Left cardiac atrium (tissue), 4 donors: Measurements from ENCODE around the gene PIK3R4. TPM values are rescaled to one million over a fixed set of nuclear protein-coding genes. Genes with fewer than 3 reads are reported as not detected.

Source experiments
- ATAC-seq, 2 donors: fragments of 200-7000 bp; cut with Tn5 transposase; one replicate each; pipeline ENCODE4 v1.9.1; 2020; ENCODE audit warnings: mild to moderate bottlenecking in 2 of 2, moderate library complexity in 2 of 2
- DNase-seq: peaks from one replicate; pipeline ENCODE4 v3.0.0-alpha.2; 2020
- intact Hi-C, 2 donors: fragments of 100-400 bp; cut with DNase I; formaldehyde crosslinking; loops; one replicate each; pipeline versions ENCODE4 v1.14.1 to v1.15.1; 2022 to 2023
- long read RNA-seq: library from polyadenylated mRNA; unstranded; transcript quantifications from one replicate; pipeline ENCODE4 v2.0.0, GENCODE V29; 2021
- total RNA-seq, 2 donors: library from RNA; stranded (reverse); fragmentation: NEBNext Ultra II Directional; extraction: Animal tissue kit (Norgen Biotek cat#: 25700); gene quantifications; one replicate each; pipeline ENCODE4 v1.2.1, GENCODE V29; 2021
- donor health status: DM: no; HTN: yes; CAD: no.
- donor health status: DM: no; HTN: yes; CAD: no; lungs with severe emphysema.
- donor health status: DM: yes; HTN: yes; CAD: no.
- donor health status: Dilated cardiomyopathy.

Gene PIK3R4
- 10 to 100 TPM; 15.4 to 16.4 TPM for total RNA-seq
- long read RNA-seq, full-length matches to known transcripts = 3 of 5 reads
- long read RNA-seq, partial matches to known transcripts = 2 of 5 reads
- long read RNA-seq, other reads (novel, unspliced or antisense) = 0 of 5 reads

DNA sequence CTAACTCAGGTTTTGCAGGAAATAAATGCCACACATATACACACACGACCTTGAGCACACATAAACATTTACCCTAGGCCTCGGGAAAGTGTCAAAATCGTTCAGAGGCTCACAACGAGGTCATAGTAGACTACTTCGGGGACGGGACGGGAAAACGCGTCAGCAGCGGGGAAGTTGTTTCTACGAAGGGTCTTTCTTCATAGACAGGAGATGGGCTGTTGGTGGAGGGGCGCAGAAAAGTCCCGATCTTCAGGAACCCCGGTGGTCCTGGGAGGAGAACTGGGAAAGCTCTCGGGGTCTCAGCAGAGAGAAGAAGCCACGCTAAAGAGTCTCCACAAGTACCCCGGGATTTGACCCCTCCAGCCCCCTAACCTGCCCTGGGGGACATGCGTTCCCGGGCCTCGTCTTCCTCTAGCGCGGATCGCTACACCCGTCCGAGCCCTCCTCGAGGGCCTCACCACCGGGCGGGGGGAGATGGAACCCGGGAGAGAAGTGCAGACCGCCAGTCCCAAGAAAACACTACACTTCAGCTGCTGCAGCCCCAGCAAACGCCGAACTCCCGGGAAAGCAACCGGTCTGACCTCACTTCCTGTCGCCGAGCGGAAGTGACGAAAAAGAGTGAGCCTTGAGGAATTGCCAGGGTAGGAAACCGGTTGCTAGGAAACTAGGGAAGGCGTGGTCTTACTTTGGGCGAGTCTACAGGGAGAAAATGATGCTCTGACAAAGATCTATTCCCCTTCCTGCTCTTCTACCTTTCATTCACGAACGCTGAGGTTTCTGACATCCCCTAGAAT, at the start of gene PIK3R4:
Gene PIK3R4, minus strand, starts transcription at position 584 of the 794 bp plus-strand sequence. CDS start 1,611 bp downstream, outside the sequence.
- DNase-seq = peak; percentile 92
- peak; percentile 97 to 98 for ATAC-seq
- intact Hi-C loops = no loop called here

DNA sequence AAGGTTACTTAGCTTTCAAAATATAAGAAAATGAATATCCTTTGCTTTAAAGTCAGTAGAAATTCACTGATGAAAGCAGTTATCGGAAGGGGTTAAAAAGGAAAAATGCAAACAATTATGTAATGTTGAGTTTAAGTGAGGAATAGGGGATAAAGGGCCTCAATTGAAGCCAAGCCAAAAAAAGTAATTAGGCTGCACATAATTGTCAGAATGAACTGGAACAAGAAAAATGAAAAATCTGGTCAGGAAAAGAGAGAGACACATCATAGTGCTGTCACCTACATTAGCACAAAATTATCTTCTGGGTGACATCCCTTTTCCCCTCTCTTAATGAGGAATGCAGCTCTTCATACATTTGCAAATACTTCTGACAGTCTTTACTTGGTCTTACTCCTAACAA, 48.8 kb upstream of the PIK3R4 start:
- DNase-seq (no peak), ATAC-seq (no peak)
- intact Hi-C loops = no loop called here

DNA sequence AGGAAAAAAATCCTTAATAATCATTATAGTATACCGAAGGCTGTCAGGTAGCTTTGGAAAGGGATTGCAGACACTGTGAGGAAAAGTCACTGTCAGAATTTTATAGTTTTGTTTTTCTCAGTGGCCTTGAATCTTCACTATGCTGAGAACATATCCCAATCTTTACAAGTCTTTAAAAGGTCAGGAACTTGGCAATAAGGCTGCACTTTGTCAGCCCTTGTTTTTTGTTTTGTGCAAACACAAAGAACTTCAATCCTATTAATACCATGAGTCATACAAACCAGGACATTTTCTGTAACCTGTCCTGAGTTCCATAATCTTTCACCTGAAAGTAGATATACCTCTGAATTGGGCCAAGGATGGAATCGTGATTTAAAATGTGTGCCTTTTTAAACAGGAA, 45.6 kb upstream of the PIK3R4 start:
- ATAC-seq (no peak), DNase-seq (no peak)
- intact Hi-C loops = no loop called here

DNA sequence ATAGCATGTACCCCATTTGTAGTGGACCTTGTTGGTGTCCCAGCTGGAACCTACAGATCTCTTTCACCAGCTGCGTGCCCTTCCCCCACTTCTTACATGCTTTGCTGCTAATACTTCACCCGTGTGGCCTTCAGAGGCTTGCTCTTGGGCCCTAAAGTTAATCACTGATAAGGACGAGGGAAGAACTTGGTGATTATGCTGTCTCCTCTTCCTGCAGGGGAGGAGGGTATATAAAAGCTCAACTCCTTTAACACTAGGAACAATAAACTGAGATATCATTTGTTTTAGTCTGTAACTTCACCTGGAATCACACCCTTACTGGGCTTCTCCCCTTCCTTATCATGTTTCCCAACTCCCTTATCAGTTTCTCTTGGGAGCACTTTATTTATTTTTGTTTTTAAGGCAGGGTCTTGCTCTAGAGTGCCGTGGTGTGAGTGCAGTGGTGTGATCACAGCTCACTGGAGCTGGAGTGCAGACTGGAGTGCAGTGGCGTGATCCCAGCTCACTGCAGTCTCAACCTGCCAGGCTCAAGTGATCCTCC, 43.2 kb upstream of the PIK3R4 start:
- ATAC-seq = no peak
- intact Hi-C loops = no loop called here
- DNase-seq = no peak

DNA sequence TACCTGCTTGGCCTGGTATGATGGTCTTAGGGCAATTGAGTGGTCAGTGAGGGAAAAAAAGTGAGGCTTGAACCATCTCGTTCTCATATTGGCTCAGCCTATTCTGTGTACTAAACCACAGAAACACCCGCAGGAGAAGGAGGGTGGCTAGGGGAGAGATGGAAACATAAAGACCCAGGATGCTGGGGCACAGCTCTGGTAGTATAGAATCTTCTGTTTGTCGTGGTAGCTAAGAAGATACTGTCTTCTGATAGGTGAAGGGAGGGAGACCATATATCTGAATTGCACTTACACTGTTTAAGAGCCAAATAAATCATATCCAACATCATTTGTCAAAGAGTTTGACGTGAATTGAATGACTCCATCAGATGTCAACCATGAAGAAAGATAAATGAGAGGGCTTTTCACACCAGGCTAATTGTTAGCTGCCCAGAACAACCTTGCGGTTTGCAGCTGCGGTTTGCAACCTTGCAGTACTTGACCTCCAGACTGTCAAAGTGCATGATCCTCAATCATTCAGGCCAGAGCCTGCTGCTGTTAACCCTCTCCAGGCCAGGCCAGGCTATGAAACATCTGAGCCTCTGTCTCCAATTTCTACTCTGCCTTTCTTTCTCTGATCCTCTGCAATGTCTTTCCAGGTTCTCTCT, 40.9 kb upstream of the PIK3R4 start:
- DNase-seq = no peak
- no peak for ATAC-seq
- intact Hi-C loops = no loop called here

DNA sequence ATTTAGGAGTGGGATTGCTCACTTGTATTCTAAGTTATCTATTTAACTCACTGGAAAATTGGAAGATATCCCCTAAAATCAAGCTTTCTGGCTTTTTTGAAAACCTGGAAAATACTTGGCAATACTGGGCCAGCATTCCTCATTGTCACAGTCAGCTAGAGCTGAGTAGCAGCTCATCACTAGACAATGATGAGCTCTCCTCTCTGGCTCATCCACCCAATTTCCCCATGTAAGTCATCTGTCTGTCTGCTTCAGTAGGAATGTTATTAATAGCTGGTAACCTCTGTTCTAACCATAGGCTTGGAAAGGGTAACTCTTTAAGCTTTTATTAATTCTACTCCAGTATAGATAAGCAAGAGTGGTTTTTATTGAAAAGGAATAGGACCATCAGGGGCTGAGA, 39.7 kb upstream of the PIK3R4 start:
- ATAC-seq = peak in 1 of 2 donors; percentile 64
- intact Hi-C loops = no loop called here
- no peak for DNase-seq

DNA sequence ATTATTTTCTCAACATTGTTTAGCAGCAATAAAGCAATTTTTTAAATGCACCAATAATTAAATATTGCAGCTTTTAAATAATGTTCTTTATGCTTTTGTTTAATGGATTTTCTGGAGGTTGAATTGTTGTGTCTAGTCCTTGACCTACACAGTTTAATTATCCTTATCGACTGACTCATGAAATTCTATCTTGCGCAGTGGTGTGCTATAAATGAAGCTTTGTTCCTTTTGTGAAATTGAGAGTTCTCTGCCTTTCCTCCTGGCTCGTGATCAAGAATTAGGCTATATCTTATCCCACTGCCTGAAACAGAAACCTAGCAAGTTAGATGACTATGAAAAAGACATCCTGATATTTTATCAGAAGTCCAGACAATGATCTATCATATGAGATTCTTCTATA, 37.0 kb upstream of the PIK3R4 start:
- no peak for ATAC-seq
- intact Hi-C loops = no loop called here
- DNase-seq = no peak

DNA sequence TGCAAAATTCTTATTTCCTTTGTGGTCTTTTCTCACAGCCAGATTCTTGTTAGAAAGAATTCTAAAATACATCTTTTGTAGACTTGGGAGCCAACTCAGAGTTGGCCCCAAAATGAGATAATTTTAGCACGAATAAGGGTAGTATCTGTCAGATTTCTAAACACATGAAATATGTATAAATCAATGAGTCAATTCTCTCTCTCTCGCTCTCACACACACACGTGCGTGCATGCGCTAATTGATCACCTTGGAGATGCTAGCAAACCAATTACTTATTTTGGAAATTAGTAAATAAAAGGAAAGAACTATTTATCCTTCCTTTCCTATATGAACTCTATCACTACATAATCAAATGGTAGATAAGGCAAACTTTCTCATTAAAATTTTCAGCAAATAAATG, 32.9 kb upstream of the PIK3R4 start:
- intact Hi-C loops = no loop called here
- DNase-seq (no peak), ATAC-seq (no peak)

DNA sequence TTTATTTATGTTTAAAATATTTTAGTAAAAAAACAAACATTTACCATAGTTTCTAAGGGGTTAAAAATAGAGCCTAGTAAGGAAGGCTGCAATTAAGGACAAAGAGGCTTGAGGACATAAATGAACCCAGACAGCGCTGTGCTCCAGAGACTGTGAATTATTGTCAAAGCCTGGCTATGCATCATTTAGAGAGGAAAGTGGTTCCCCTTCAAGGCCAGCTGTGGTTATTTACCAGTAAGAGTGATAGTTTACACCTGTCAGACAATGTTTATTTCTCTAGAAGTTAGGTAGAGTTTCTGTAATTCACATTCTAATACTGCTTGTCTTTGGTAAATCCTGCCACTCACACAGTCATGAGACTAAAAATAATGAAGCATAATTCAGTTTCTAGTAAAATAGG, 32.4 kb upstream of the PIK3R4 start:
- no peak for ATAC-seq
- intact Hi-C loops = no loop called here
- DNase-seq = no peak

DNA sequence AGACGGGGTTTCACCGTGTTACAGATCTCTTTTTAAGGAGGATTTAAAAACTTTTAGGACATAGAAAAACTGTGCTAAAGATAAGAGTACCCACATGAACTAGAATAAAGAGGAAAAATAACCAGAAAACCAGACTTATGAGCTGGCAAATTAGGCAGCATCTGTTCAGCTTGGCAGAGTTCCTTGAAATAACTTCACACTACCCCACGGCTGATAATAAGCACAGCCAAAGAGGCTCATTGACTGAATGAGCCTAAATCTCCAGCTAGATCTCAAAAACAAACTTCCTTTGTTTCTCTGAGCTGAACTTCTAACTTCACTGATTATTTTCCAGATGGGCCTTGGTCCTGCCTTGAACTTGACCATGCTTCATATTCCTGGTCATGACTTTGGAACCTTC, 26.7 kb upstream of the PIK3R4 start:
- ATAC-seq (peak; percentile 72 to 89), DNase-seq (no peak)
- intact Hi-C loops = no loop called here

DNA sequence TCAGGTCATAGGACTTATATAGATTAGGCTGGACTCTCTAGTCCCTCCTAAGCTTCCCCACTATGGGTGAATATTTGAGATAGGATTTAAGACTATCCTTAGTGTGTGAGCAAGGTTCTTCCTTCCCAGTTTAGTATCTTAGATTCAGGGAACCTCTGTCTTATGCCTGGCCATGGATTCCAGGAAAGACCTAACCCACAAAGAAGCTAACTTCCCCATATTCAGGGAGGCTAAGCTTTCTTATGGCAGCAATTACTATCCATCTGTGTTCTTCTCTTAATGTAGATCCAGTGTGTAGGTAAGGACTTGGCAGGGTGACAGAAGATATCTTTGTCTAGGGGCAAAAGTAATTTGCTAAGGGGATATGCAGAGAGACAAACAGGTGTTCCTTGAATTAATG, 25.5 kb upstream of the PIK3R4 start:
- intact Hi-C loops = no loop called here
- no peak for ATAC-seq

DNA sequence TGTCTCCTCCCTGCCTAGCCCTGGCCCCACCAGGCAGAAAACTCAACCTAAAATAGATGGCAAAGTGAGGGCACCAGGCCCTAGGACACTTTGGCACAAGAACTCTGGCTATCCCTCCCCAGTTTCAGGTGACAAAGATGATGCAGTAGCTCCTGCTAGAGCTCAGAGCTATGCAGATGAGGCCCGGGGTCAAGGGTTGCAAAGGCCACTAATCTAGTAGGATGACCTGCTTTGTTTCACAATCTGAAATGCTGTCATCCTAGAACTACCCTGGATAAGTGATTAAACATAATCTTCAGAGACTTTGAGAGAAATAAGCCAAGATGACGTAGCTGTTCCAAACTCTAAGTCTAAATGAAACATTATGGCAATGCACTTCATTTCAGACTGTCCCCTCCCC, 24.0 kb upstream of the PIK3R4 start:
- no peak for DNase-seq
- intact Hi-C loops = no loop called here
- ATAC-seq = no peak

More for the DNA sequence above, 25.5 kb upstream of the PIK3R4 start:
- no peak for DNase-seq

DNA sequence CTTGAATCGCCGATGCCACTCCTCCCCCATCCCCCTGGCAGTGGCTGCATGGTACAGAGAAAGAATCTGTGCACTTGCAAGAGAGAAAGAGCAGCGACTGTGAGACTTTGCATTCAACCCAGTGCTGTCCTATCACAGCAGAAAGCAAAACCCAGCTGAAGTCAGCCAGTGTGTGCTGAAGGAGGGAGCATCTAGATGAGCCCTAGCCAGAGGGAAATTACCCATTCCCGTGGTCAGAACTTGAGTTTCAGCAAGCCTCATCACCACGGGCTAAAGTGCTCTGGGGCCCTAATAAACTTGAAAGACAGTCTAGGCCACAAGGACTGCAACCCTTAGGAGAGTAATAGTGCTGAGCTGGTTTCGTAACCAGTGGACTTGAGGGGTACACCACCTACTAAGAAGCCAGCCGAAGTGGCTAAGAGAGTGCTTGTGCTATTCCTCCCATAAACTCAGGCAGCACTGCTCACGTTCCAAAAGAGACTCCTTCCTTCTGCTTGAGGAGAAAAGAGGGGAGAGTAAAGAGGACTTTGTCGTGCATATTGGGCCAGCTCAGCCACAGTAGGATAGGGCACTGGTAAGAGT, 15.2 kb upstream of the PIK3R4 start:
- no peak for DNase-seq
- intact Hi-C loops = loop anchor here in 1 of 2 donors (5.0 kb wide), 1 partner anchor 130 kb away; the partner anchor contains the start of gene ATP2C1
- ATAC-seq = no peak

DNA sequence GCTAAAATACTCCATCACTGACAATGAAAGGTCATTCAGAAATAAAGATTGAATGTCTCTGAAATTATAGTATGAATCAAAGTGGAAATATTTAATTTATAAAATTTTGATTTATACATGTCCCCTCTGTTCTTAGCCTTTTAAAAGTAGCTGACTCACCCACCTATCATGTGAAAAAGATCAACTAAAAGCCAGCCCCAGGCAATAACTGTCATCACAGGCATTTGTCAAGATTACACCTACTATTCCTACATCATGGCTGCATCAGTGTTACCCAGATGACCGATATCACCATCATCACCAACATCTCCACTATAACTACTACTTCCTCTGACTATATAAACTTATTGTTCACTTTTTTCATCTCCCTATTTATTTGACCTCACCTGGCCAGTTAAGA, 14.3 kb upstream of the PIK3R4 start:
- intact Hi-C loops = loop anchor here in 1 of 2 donors (5.0 kb wide), 1 partner anchor 131 kb away; the partner anchor contains the start of gene ATP2C1
- no peak for ATAC-seq

DNA sequence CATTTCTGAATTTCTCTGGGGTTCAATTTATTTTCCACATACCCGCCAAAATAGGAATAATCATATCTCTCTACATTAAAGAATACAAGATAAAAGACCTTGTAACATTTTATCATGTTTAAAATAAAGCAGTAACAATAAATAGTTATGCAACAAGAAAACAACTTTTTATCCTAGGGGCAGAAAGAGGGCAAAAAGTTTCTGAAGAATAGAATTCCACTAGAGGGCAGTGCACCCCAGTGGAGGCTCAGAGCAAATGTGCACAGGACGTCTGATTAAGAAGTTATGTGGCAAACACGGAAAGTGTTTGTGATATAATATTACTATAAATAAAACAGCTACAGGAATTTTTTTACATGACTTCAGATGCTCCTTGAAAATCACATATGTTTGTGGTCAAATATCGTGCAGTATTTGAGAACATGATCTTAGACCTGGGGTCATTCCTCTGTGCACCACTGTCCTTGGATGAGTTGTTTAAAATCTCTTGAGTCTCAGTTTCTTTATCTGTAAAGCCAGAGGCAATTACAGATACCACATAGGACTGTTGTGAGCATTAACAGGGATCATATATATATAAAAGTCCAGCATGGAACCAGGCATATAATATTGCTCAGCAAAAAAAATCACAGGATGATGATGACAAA, 13.2 kb upstream of the PIK3R4 start:
- peak; percentile 29 for DNase-seq
- intact Hi-C loops = loop anchor here (2.0 to 5.0 kb wide), 2 partner anchors 132 to 133 kb away; partner anchors contain the start of gene ATP2C1 (in 1 of the 2)
- ATAC-seq = peak; percentile 69 to 76

More for the DNA sequence above, 14.3 kb upstream of the PIK3R4 start:
- no peak for DNase-seq

DNA sequence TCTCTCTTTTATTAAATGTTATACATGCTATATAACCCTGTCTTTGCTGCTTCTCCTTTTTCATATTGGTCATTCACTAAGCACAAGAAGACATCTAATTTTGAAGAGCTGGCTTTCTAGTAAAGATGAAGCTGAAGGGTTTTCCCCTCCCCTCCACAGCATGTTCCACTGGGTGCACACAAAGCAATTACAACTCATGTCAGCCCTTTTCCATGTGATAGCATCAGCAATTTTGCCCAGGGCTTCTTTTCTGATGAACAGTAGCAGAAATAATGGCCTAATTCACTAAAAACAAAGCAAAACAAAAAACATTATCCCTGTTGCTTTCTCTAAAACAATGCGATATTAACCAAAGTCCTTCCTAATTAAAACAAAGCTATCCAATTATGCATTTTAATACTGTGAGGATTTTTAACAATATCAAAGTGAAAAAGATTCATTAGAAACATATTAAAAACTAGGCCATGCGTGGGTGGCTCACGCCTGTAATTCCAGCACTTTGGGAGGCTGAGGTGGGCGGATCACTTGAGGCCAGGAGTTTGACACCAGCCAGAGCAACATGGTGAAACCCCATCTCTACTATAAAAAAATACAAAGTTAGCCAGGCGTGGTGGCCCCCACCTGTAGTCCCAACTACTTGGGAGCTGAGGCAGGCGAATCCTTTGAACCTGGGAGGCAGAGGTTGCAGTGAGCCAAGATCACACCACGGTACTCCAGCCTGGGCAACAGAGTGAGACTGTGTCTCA, 12.2 kb upstream of the PIK3R4 start:
- intact Hi-C loops = loop anchor here in 1 of 2 donors (2.0 kb wide), 1 partner anchor 134 kb away; no protein-coding TSS in a partner anchor
- DNase-seq (no peak), ATAC-seq (no peak)

DNA sequence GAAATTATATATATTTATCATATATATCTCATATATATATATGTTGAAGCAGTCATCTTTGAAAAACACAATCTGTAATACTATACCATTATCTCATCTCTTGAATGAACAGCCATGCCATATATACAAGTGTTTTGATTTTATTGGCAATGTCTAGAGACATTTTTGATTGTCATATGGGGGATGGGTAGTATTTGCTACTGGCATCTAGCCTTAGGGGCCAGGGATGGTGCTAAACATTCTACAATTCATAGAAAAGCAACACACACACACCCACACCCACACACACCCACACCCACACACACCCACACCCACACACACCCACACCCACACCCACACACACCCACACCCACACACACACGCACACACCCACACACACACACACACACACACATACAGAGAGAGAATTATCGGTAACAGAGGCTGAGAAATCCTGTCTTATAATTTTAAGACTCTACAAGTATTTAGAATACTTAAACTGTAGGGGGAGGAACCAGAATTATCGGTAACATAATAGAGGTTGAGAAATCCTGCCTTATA, 11.1 kb upstream of the PIK3R4 start:
- DNase-seq = no peak
- intact Hi-C loops = loop anchor here in 1 of 2 donors (2.0 kb wide), 1 partner anchor 135 kb away; no protein-coding TSS in a partner anchor
- ATAC-seq = no peak

DNA sequence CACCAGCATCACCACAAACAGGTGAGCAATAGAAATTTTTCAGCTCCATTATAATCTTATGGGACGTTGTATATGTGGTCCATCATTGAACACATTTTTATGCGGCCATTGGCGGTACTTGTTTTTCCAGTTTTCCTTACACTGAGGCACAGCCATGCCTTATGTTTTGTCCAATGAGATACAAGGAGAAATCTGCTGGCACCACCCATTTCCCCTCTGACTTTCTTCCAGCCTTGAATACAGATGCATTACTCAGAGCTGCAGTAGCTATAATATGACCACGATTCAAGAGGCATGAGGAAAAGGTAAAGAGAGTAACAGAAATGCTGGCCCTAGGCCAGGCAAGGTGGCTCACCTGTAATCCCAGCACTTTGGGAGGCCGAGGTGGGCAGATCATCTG, 9.0 kb upstream of the PIK3R4 start:
- DNase-seq = no peak
- intact Hi-C loops = no loop called here
- ATAC-seq = no peak
